ENCODE results near the gene NRXN3.

NRXN3 gene

GRCh38 chr14:78327426-78328221 lies 157.5 kb downstream of the NRXN3 start:
- no peak for DNase-seq

- no peak for DNase-seq
Measured at GRCh38 chr14:78329371-78329770, 159.2 kb downstream of the NRXN3 start.

- peak; percentile 58 for DNase-seq
Measured at GRCh38 chr14:78335531-78335930, 165.4 kb downstream of the NRXN3 start.

- peak; percentile 3 for DNase-seq
Measured at GRCh38 chr14:78340250-78340649, 170.1 kb downstream of the NRXN3 start.

- DNase-seq: peak; percentile 60
Measured at GRCh38 chr14:78341827-78342389, 171.7 kb downstream of the NRXN3 start.

- no peak for DNase-seq
Measured at GRCh38 chr14:78342879-78343278, 172.7 kb downstream of the NRXN3 start.

GRCh38 chr14:78344290-78344689 lies 174.1 kb downstream of the NRXN3 start:
- DNase-seq: no peak

- DNase-seq: no peak
Measured at GRCh38 chr14:78345131-78345744, 175.1 kb downstream of the NRXN3 start.

GRCh38 chr14:78346747-78347146 lies 176.6 kb downstream of the NRXN3 start:
- no peak for DNase-seq

GRCh38 chr14:78355109-78355508 lies 184.9 kb downstream of the NRXN3 start:
- DNase-seq: no peak

- no peak for DNase-seq
Measured at GRCh38 chr14:78356391-78356790, 186.2 kb downstream of the NRXN3 start.

GRCh38 chr14:78358591-78358990 lies 188.4 kb downstream of the NRXN3 start:
- DNase-seq: no peak

- no peak for DNase-seq
Measured at GRCh38 chr14:78359581-78359980, 189.4 kb downstream of the NRXN3 start.

GRCh38 chr14:78363008-78363407 lies 192.8 kb downstream of the NRXN3 start:
- peak; percentile 13 for DNase-seq

GRCh38 chr14:78367355-78367754 lies 197.2 kb downstream of the NRXN3 start:
- no peak for DNase-seq

- no peak for DNase-seq
Measured at GRCh38 chr14:78383060-78383459, 212.9 kb downstream of the NRXN3 start.

- DNase-seq: no peak
Measured at GRCh38 chr14:78398216-78398615, 228.0 kb downstream of the NRXN3 start.

GRCh38 chr14:78399316-78399889 lies 229.2 kb downstream of the NRXN3 start:
- peak; percentile 16 for DNase-seq

GRCh38 chr14:78401866-78402265 lies 231.7 kb downstream of the NRXN3 start:
- DNase-seq: no peak

GRCh38 chr14:78403278-78403815 lies 233.2 kb downstream of the NRXN3 start:
- DNase-seq: no peak

- DNase-seq: no peak
Measured at GRCh38 chr14:78405079-78405856, 235.1 kb downstream of the NRXN3 start.

- DNase-seq: no peak
Measured at GRCh38 chr14:78412475-78412874, 242.3 kb downstream of the NRXN3 start.

- DNase-seq: no peak
Measured at GRCh38 chr14:78414172-78414571, 244.0 kb downstream of the NRXN3 start.

Data from DMS53 (cell line).